Ishikawa (cell line): Measurements from ENCODE around the gene SLC30A4.

Experiments
- CEBPB ChIP-seq: IDR thresholded peaks from 2 replicates; pipeline ENCODE4 v1.6.1; 2012
- FOXM1 ChIP-seq: IDR thresholded peaks from 2 replicates; pipeline ENCODE4 v1.6.1; 2012; ENCODE audit warnings: low read depth, borderline replicate concordance
- NFIC ChIP-seq: IDR thresholded peaks from 2 replicates; pipeline ENCODE4 v1.6.1; 2012
- RAD21 ChIP-seq: IDR thresholded peaks from 2 replicates; pipeline ENCODE4 v1.6.1; 2012; ENCODE audit warnings: low read depth
- TAF1 ChIP-seq: IDR thresholded peaks from 2 replicates; pipeline ENCODE4 v1.6.1; 2012; ENCODE audit warnings: low read depth, mild to moderate bottlenecking
- TF ChIP-seq, protein P1 (sequence below): IDR thresholded peaks from 2 replicates; pipeline ENCODE4 v1.6.1; 2012
- TF ChIP-seq, protein P2 (sequence below): IDR thresholded peaks from 2 replicates; pipeline ENCODE4 v1.6.1; 2012
- TF ChIP-seq, protein P3 (sequence below): IDR thresholded peaks from 2 replicates; pipeline ENCODE4 v1.6.1; 2012; ENCODE audit warnings: low read depth, mild to moderate bottlenecking

DNA sequence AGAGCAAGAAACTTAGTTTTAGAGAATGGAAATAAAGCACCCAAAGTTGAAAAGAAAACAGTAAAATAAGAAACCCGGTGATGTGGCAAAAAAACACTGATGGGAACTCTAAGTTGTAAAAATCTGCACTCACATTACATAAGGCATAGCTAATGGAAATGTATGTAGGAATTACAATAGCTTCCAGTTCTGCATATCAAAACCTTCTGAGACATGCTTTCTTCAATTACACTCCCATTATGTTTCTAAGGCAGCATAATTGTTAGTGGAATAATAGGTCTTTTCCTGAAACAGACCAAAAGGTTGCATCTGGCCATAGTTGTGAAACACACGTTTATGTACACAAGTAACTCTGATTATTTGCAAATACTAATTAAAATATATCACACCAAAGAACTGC is 41.4 kb downstream of the SLC30A4 start:
- TF ChIP-seq RAD21 (no peak), NFIC (no peak), TAF1 (no peak), FOXM1 (no peak), CEBPB (no peak)
- TF ChIP-seq, protein P1, sequence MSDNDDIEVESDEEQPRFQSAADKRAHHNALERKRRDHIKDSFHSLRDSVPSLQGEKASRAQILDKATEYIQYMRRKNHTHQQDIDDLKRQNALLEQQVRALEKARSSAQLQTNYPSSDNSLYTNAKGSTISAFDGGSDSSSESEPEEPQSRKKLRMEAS: no peak
- TF ChIP-seq, protein P2, sequence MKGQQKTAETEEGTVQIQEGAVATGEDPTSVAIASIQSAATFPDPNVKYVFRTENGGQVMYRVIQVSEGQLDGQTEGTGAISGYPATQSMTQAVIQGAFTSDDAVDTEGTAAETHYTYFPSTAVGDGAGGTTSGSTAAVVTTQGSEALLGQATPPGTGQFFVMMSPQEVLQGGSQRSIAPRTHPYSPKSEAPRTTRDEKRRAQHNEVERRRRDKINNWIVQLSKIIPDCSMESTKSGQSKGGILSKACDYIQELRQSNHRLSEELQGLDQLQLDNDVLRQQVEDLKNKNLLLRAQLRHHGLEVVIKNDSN: no peak
- TF ChIP-seq, protein P3, sequence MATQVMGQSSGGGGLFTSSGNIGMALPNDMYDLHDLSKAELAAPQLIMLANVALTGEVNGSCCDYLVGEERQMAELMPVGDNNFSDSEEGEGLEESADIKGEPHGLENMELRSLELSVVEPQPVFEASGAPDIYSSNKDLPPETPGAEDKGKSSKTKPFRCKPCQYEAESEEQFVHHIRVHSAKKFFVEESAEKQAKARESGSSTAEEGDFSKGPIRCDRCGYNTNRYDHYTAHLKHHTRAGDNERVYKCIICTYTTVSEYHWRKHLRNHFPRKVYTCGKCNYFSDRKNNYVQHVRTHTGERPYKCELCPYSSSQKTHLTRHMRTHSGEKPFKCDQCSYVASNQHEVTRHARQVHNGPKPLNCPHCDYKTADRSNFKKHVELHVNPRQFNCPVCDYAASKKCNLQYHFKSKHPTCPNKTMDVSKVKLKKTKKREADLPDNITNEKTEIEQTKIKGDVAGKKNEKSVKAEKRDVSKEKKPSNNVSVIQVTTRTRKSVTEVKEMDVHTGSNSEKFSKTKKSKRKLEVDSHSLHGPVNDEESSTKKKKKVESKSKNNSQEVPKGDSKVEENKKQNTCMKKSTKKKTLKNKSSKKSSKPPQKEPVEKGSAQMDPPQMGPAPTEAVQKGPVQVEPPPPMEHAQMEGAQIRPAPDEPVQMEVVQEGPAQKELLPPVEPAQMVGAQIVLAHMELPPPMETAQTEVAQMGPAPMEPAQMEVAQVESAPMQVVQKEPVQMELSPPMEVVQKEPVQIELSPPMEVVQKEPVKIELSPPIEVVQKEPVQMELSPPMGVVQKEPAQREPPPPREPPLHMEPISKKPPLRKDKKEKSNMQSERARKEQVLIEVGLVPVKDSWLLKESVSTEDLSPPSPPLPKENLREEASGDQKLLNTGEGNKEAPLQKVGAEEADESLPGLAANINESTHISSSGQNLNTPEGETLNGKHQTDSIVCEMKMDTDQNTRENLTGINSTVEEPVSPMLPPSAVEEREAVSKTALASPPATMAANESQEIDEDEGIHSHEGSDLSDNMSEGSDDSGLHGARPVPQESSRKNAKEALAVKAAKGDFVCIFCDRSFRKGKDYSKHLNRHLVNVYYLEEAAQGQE: no peak
